Right cardiac atrium (tissue), 5 donors: ENCODE results near the gene MIPEP. TPM values are rescaled to one million over a fixed set of nuclear protein-coding genes. Genes with fewer than 3 reads are reported as not detected.
"Not testable (repeated sequence)": the region's sequence is repeated elsewhere in the genome, so short reads cannot be mapped to it uniquely, and the experiment has no call there.

ENCODE experiments used
- ATAC-seq, 2 donors: fragments of 200-7000 bp; cut with Tn5 transposase; one replicate each; pipeline versions ENCODE4 v1.8.0 to v1.9.1; 2020; ENCODE audit warnings: moderate library complexity in 2 of 2, mild to moderate bottlenecking in 1 of 2
- DNase-seq, 3 donors: peaks; one replicate each; pipeline ENCODE4 v3.0.0-alpha.2; 2020
- H3K27ac ChIP-seq: one replicate; pipeline ENCODE4 v1.5.1; 2013; ENCODE audit warnings: mild to moderate bottlenecking, low read length, control low read depth, moderate library complexity
- H3K27me3 ChIP-seq: one replicate; pipeline ENCODE4 v1.6.1; 2013; ENCODE audit not compliant: control insufficient read depth, insufficient read depth
- H3K4me1 ChIP-seq: one replicate; pipeline ENCODE4 v1.6.1; 2013; ENCODE audit warnings: low read length; ENCODE audit not compliant: control insufficient read depth, insufficient read depth
- H3K4me3 ChIP-seq: one replicate; pipeline ENCODE4 v1.5.1; 2013; ENCODE audit warnings: low read length, control low read depth
- H3K9me3 ChIP-seq: one replicate; pipeline ENCODE4 v1.6.1; 2013; ENCODE audit warnings: low read length; ENCODE audit not compliant: control insufficient read depth
- WGBS: extraction: QIAGEN DNeasy Blood & Tissue Kit; methylation state at CpG from one replicate; pipeline ENCODE4 v1.1.7; 2013; 5-methylcytosine and 5-hydroxymethylcytosine counted together
- intact Hi-C, 4 donors: fragments of 100-400 bp; cut with DNase I; formaldehyde crosslinking; loops; one replicate each; pipeline versions ENCODE4 v1.11.0 to v1.14.0; 2022 to 2023
- polyA plus RNA-seq: library from polyadenylated mRNA; stranded (reverse); fragments of 200-250 nt; gene quantifications from one replicate; pipeline ENCODE4 v1.2.3, GENCODE V29; 2013
- total RNA-seq, 4 donors: library from RNA; stranded (reverse); fragmentation: NEBNext Ultra II Directional; extraction: Animal tissue kit (Norgen Biotek cat#: 25700); gene quantifications; one replicate each; pipeline ENCODE4 v1.2.1, GENCODE V29; 2021
- donor health status: healthy with polysubstance abuse.
- donor health status: DM: no; HTN: yes; CAD: no.
- donor health status: DM: no; HTN: no; CAD: no.
- donor health status: DM: no; HTN: yes; CAD: no; lungs with severe emphysema.
- donor health status: DM: yes; HTN: yes; CAD: no.

Gene MIPEP
- total and polyA plus RNA-seq, 5 donors = 70.2 to 298 (median 162) TPM

GRCh38 chr13:23758798-23759527 lies 130.2 kb downstream of the MIPEP start:
- intact Hi-C loops = no loop called here
- H3K4me3 ChIP-seq = no peak overlapping the region
- peak; percentile 17 to 46 for ATAC-seq
- H3K9me3 ChIP-seq = no peaks in the 10 kb centered on the region
- H3K27ac ChIP-seq = peak overlapping the region; percentile 83
- H3K27me3 ChIP-seq = no peaks in the 10 kb centered on the region
- WGBS = 71% methylated on average over 9 of the region's 9 CpGs
- H3K4me1 ChIP-seq = peaks cover 7% of the 10 kb centered on the region
- peak in 1 of 3 donors; percentile 46 for DNase-seq

- H3K4me3 ChIP-seq = no peak overlapping the region
- intact Hi-C loops = no loop called here
- 77% methylated on average over 2 of the region's 2 CpGs for WGBS
- H3K4me1 ChIP-seq = peaks cover 7% of the 10 kb centered on the region
- H3K27ac ChIP-seq = peak overlapping the region; percentile 20
- DNase-seq = no peak
- no peak for ATAC-seq
- no peaks in the 10 kb centered on the region for H3K27me3 ChIP-seq
- H3K9me3 ChIP-seq = no peaks in the 10 kb centered on the region
These were observed 134.2 kb downstream of the MIPEP start for GRCh38 chr13:23754997-23755396.

GRCh38 chr13:23754506-23754905 lies 134.7 kb downstream of the MIPEP start:
- no peaks in the 10 kb centered on the region for H3K27me3 ChIP-seq
- H3K4me3 ChIP-seq = no peak overlapping the region
- peak in 1 of 3 donors; percentile 67 for DNase-seq
- peaks cover 5% of the 10 kb centered on the region for H3K4me1 ChIP-seq
- no peaks in the 10 kb centered on the region for H3K9me3 ChIP-seq
- intact Hi-C loops = no loop called here
- peak overlapping the region; percentile 20 for H3K27ac ChIP-seq
- 68% methylated on average over 6 of the region's 6 CpGs for WGBS
- ATAC-seq = peak; percentile 38 to 41

GRCh38 chr13:23753458-23753857 lies 135.7 kb downstream of the MIPEP start:
- no peak overlapping the region for H3K27ac ChIP-seq
- intact Hi-C loops = no loop called here
- H3K4me3 ChIP-seq = no peak overlapping the region

GRCh38 chr13:23752111-23753001 lies 136.8 kb downstream of the MIPEP start:
- 50% methylated on average over 1 of the region's 1 CpG for WGBS
- H3K4me1 ChIP-seq = no peaks in the 10 kb centered on the region

More at GRCh38 chr13:23753458-23753857, 135.7 kb downstream of the MIPEP start:
- DNase-seq (no peak), ATAC-seq (peak in 1 of 2 donors; percentile 52)
- Histone ChIP-seq H3K9me3 (no peaks in the 10 kb centered on the region), H3K27me3 (no peaks in the 10 kb centered on the region), H3K4me1 (peaks cover 2% of the 10 kb centered on the region)
- 48% methylated on average over 1 of the region's 1 CpG for WGBS

GRCh38 chr13:23751195-23751594 lies 138.0 kb downstream of the MIPEP start:
- no peak overlapping the region for H3K4me3 ChIP-seq
- DNase-seq (no peak), ATAC-seq (no peak)
- intact Hi-C loops = no loop called here
- H3K27me3 ChIP-seq = no peaks in the 10 kb centered on the region
- H3K27ac ChIP-seq = no peak overlapping the region
- H3K4me1 ChIP-seq = no peaks in the 10 kb centered on the region
- no peaks in the 10 kb centered on the region for H3K9me3 ChIP-seq
- WGBS = 94% methylated on average over 5 of the region's 5 CpGs

More at GRCh38 chr13:23752111-23753001, 136.8 kb downstream of the MIPEP start:
- no peak overlapping the region for H3K27ac ChIP-seq
- no peak overlapping the region for H3K4me3 ChIP-seq
- intact Hi-C loops = no loop called here
- no peaks in the 10 kb centered on the region for H3K27me3 ChIP-seq
- no peaks in the 10 kb centered on the region for H3K9me3 ChIP-seq
- no peak for ATAC-seq
- DNase-seq = no peak

- no peaks in the 10 kb centered on the region for H3K9me3 ChIP-seq
- no peak overlapping the region for H3K4me3 ChIP-seq
- WGBS = 92% methylated on average over 8 of the region's 8 CpGs
- H3K27ac ChIP-seq = peak overlapping the region; percentile 23
- H3K27me3 ChIP-seq = no peaks in the 10 kb centered on the region
- intact Hi-C loops = no loop called here
- DNase-seq (no peak), ATAC-seq (no peak)
- no peaks in the 10 kb centered on the region for H3K4me1 ChIP-seq
These were observed 138.6 kb downstream of the MIPEP start for GRCh38 chr13:23750383-23751121.

- no peak overlapping the region for H3K4me3 ChIP-seq
- H3K4me1 ChIP-seq = no peaks in the 10 kb centered on the region
- WGBS = 74% methylated on average over 8 of the region's 8 CpGs
- no peaks in the 10 kb centered on the region for H3K9me3 ChIP-seq
- ATAC-seq (peak; percentile 74), DNase-seq (no peak)
- no peaks in the 10 kb centered on the region for H3K27me3 ChIP-seq
- intact Hi-C loops = no loop called here
- H3K27ac ChIP-seq = peak overlapping the region; percentile 24
These were observed 139.8 kb downstream of the MIPEP start for GRCh38 chr13:23749288-23749873.

GRCh38 chr13:23748109-23748990 lies 140.8 kb downstream of the MIPEP start:
- whole genome bisulfite sequencing = 77% methylated on average over 7 of the region's 7 CpGs

GRCh38 chr13:23746141-23746540 lies 143.1 kb downstream of the MIPEP start:
- 96% methylated on average over 5 of the region's 5 CpGs for WGBS
- H3K4me3 ChIP-seq, H3K27ac ChIP-seq, H3K9me3 ChIP-seq, ATAC-seq, H3K4me1 ChIP-seq, DNase-seq, H3K27me3 ChIP-seq, intact Hi-C loops: not testable (repeated sequence)

More at GRCh38 chr13:23748109-23748990, 140.8 kb downstream of the MIPEP start:
- DNase-seq (no peak), ATAC-seq (no peak)
- Histone ChIP-seq H3K4me1 (no peaks in the 10 kb centered on the region), H3K9me3 (no peaks in the 10 kb centered on the region), H3K27ac (peak overlapping the region; percentile 61), H3K27me3 (no peaks in the 10 kb centered on the region), H3K4me3 (no peak overlapping the region)
- intact Hi-C loops = no loop called here
